Stimulated activated naive CD8-positive, alpha-beta T cell treated with anti-CD3 and anti-CD28 coated beads, Interleukin-15, Interleukin-2, amounts not matched to agents 100 ng/mL and 50 ng/mL, for 24 hours (primary cell): ENCODE data around the gene ITM2B.
A peak's percentile ranks its signal among the peaks of the same experiment; 100 is the strongest.

ENCODE experiments used
- H3K27ac Mint-ChIP-seq: one replicate; pipeline ENCODE4 v1.8.0; 2021; ENCODE audit warnings: mild to moderate bottlenecking, mixed read lengths
- H3K27me3 Mint-ChIP-seq: one replicate; pipeline ENCODE4 v1.8.0; 2021; ENCODE audit warnings: mixed read lengths
- H3K36me3 Mint-ChIP-seq: one replicate; pipeline ENCODE4 v1.8.0; 2021; ENCODE audit warnings: low read depth, mixed read lengths
- H3K4me1 Mint-ChIP-seq: one replicate; pipeline ENCODE4 v1.8.0; 2021; ENCODE audit warnings: low read depth, mixed read lengths
- H3K4me3 Mint-ChIP-seq: one replicate; pipeline ENCODE4 v1.8.0; 2021; ENCODE audit warnings: mild to moderate bottlenecking, mixed read lengths
- H3K9me3 Mint-ChIP-seq: one replicate; pipeline ENCODE4 v1.8.0; 2021; ENCODE audit warnings: mixed read lengths

ITM2B gene

DNA sequence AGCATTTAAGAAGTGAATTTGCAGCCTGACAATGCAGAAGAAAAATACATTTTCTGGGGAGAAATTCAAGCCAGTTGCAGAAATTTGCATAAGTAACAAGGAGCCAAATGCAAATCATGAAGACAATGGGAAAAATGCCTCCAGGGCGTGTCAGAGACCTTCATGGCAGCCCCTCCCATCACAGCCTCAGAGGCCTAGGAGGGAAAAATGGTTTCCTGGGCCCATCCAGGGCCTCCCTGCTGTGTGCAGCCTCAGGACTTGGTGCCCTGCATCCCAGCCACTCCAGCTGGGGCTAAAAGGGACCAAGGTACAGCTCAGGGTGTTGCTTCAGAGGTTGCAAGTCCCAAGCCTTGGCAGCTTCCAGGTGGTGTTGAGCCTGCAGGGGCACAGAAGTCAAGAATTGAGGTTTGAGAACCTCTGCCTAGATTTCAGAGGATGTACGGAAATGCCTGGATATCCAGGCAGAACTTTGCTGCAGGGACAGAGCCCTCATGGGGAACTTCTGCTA, 16.7 kb upstream of the ITM2B start:
- peaks cover 18% of the 10 kb centered on the region for H3K36me3 Mint-ChIP-seq
- H3K27me3 Mint-ChIP-seq = no peaks in the 10 kb centered on the region
- H3K4me3 Mint-ChIP-seq = no peak overlapping the region
- no peak overlapping the region for H3K27ac Mint-ChIP-seq
- H3K9me3 Mint-ChIP-seq = peaks cover 11% of the 10 kb centered on the region
- peaks cover 57% of the 10 kb centered on the region for H3K4me1 Mint-ChIP-seq

DNA sequence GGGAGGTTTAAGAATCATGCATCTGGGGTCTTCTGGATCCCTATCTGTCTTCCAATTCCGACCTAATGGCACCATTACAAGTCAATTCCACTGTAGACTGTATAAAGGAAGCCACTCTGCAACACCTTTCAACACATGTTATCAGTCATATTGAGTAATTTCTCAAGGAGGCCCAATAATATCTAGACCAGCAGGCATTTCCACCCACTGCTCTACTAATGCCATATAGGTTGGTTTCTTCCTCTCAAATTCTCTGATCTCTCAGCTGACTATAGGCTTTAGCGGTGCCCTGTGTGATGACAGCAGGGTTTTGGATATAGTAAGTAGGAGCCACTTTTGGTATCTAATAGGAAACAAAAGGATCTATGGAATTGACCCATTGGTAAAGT, 12.4 kb upstream of the ITM2B start:
- Mint-ChIP-seq H3K4me1 (peaks cover 70% of the 10 kb centered on the region), H3K27me3 (no peaks in the 10 kb centered on the region), H3K27ac (peak overlapping the region; percentile 88), H3K9me3 (peaks cover 7% of the 10 kb centered on the region), H3K36me3 (peaks cover 17% of the 10 kb centered on the region), H3K4me3 (peak overlapping the region; percentile 79)

DNA sequence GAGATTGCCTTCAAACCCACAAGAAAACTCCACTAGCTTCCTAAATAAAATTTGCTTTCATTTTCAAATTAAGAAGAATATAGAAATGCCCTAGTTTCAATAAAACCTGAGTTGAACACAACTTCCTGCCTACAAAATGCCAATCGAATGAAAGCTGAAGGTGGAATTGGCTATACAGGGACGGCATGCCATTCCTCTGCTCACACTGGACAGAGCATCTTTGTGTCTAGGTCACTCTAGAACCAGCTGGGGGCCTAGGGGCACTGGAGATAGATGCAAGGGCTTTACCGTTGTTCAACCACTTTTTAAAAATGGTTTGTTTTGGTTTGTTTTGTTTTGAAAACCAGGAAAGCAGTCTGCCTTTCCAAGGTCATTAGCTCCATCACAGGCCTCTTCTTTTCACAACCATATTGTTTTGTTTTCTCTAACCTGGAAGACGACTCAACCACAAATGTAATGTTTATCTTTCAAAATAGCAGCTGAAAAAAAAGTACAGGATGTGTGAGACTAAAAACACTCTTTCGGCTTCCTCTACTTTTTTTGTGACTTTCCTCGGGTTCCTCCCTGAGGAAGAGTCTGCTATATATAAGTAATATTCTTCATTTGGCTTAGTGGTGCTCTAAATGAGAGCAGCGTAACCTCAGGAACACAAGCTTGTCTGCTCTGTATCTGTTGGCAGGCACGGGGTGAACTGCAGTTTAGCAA, 11.9 kb upstream of the ITM2B start:
- Mint-ChIP-seq H3K4me3 (peak overlapping the region; percentile 79), H3K27me3 (no peaks in the 10 kb centered on the region), H3K36me3 (peaks cover 12% of the 10 kb centered on the region), H3K9me3 (peaks cover 7% of the 10 kb centered on the region), H3K4me1 (peaks cover 67% of the 10 kb centered on the region), H3K27ac (peak overlapping the region; percentile 88)

GRCh38 chr13:48221686-48222187, 11.3 kb upstream of the ITM2B start:
- Mint-ChIP-seq H3K9me3 (peaks cover 7% of the 10 kb centered on the region), H3K4me1 (peaks cover 72% of the 10 kb centered on the region), H3K27ac (peak overlapping the region; percentile 88), H3K36me3 (peaks cover 10% of the 10 kb centered on the region), H3K4me3 (peak overlapping the region; percentile 79), H3K27me3 (no peaks in the 10 kb centered on the region)

- no peaks in the 10 kb centered on the region for H3K27me3 Mint-ChIP-seq
- H3K4me1 Mint-ChIP-seq = peaks cover 70% of the 10 kb centered on the region
- H3K9me3 Mint-ChIP-seq = peaks cover 1% of the 10 kb centered on the region
- H3K27ac Mint-ChIP-seq = peak overlapping the region; percentile 76
- H3K36me3 Mint-ChIP-seq = peaks cover under 1% of the 10 kb centered on the region
- peak overlapping the region; percentile 67 for H3K4me3 Mint-ChIP-seq
Observed at GRCh38 chr13:48222358-48223301, 10.4 kb upstream of the ITM2B start.

GRCh38 chr13:48224701-48225100, 8.3 kb upstream of the ITM2B start:
- Mint-ChIP-seq H3K9me3 (no peaks in the 10 kb centered on the region), H3K4me3 (no peak overlapping the region), H3K36me3 (no peaks in the 10 kb centered on the region), H3K27me3 (no peaks in the 10 kb centered on the region), H3K27ac (no peak overlapping the region), H3K4me1 (peaks cover 65% of the 10 kb centered on the region)

GRCh38 chr13:48230541-48230940, 2.5 kb upstream of the ITM2B start:
- Mint-ChIP-seq H3K4me1 (peaks cover 59% of the 10 kb centered on the region), H3K36me3 (peaks cover 3% of the 10 kb centered on the region), H3K27me3 (no peaks in the 10 kb centered on the region), H3K27ac (no peak overlapping the region), H3K4me3 (no peak overlapping the region), H3K9me3 (no peaks in the 10 kb centered on the region)

GRCh38 chr13:48231080-48231479, 1.9 kb upstream of the ITM2B start:
- H3K9me3 Mint-ChIP-seq = no peaks in the 10 kb centered on the region
- H3K4me3 Mint-ChIP-seq = peak overlapping the region; percentile 91
- H3K27ac Mint-ChIP-seq = peak overlapping the region; percentile 56
- H3K27me3 Mint-ChIP-seq = no peaks in the 10 kb centered on the region
- peaks cover 3% of the 10 kb centered on the region for H3K36me3 Mint-ChIP-seq
- peaks cover 62% of the 10 kb centered on the region for H3K4me1 Mint-ChIP-seq

GRCh38 chr13:48231933-48232332, 1.1 kb upstream of the ITM2B start:
- Mint-ChIP-seq H3K9me3 (no peaks in the 10 kb centered on the region), H3K27me3 (no peaks in the 10 kb centered on the region)

DNA sequence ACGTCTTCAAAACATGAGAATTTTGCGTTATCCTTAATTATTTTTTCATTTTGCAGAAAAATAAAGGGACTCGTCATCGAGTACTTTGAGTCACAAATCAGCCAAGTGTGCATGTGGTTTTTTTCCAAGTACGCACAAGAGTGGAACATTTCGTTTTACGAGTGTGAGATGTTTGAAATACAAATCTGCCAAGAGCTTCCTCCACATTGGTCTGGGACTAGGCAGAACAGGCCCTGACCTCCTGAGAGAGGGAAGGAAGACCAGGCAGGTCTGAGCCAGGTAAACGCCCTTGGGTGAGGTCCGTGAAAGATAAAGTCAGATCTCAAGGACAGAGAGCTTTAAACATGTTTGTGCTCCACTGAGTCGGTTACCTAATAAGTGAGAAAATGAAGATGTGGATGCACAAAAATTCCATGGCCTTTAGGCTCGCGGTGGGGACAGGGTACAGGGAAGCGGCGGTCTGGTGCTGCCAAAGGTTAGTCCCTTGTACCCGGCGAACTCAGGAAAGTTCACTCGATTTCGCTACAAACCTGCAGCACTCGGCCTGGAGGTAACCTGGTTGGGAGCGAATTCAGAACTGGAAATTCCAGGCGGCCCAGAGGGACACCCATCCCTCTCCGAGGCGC, 473 bp upstream of the ITM2B start:
- Mint-ChIP-seq H3K9me3 (no peaks in the 10 kb centered on the region), H3K4me1 (peaks cover 66% of the 10 kb centered on the region), H3K4me3 (peak overlapping the region; percentile 91), H3K27me3 (no peaks in the 10 kb centered on the region), H3K27ac (peak overlapping the region; percentile 94), H3K36me3 (peaks cover 9% of the 10 kb centered on the region)

More at GRCh38 chr13:48231933-48232332, 1.1 kb upstream of the ITM2B start:
- peak overlapping the region; percentile 91 for H3K4me3 Mint-ChIP-seq
- peaks cover 9% of the 10 kb centered on the region for H3K36me3 Mint-ChIP-seq
- peak overlapping the region; percentile 94 for H3K27ac Mint-ChIP-seq
- H3K4me1 Mint-ChIP-seq = peaks cover 62% of the 10 kb centered on the region

- Mint-ChIP-seq H3K4me3 (peak overlapping the region; percentile 91), H3K27ac (peak overlapping the region; percentile 87), H3K27me3 (no peaks in the 10 kb centered on the region), H3K36me3 (peaks cover 9% of the 10 kb centered on the region), H3K4me1 (peaks cover 71% of the 10 kb centered on the region), H3K9me3 (no peaks in the 10 kb centered on the region)
Observed at GRCh38 chr13:48233889-48234488, 983 bp downstream of the ITM2B start.

- Mint-ChIP-seq H3K4me3 (peak overlapping the region; percentile 91), H3K4me1 (peaks cover 74% of the 10 kb centered on the region), H3K9me3 (no peaks in the 10 kb centered on the region), H3K36me3 (peaks cover 9% of the 10 kb centered on the region), H3K27ac (peak overlapping the region; percentile 88), H3K27me3 (no peaks in the 10 kb centered on the region)
Observed at GRCh38 chr13:48234566-48235340, 1.7 kb downstream of the ITM2B start.

- no peaks in the 10 kb centered on the region for H3K27me3 Mint-ChIP-seq
- H3K4me3 Mint-ChIP-seq = peak overlapping the region; percentile 91
- H3K9me3 Mint-ChIP-seq = no peaks in the 10 kb centered on the region
- H3K27ac Mint-ChIP-seq = peak overlapping the region; percentile 88
- peaks cover 12% of the 10 kb centered on the region for H3K36me3 Mint-ChIP-seq
- peaks cover 78% of the 10 kb centered on the region for H3K4me1 Mint-ChIP-seq
Observed at GRCh38 chr13:48235341-48236135, 2.5 kb downstream of the ITM2B start.
